Measurements from ENCODE around the gene CHID1. TPM values are rescaled to one million over a fixed set of nuclear protein-coding genes. Genes with fewer than 3 reads are reported as not detected.

The CHID1 gene
- total and polyA plus RNA-seq, 2 of the 4 experiments (the other 2 are of a cell fraction) = 34.2 to 121 TPM

- peak; percentile 57 for ATAC-seq (ENCODE audit: low read depth)
- H2BK5ac ChIP-seq (ENCODE audit: low read depth, low read length, poor library complexity, severe bottlenecking) = no peak overlapping the region
These were observed 61.3 kb downstream of the CHID1 start for GRCh38 chr11:849104-849824.

More at GRCh38 chr11:849104-849824, 61.3 kb downstream of the CHID1 start:
- Histone ChIP-seq H3K4ac (ENCODE audit: low read depth, low read length) (peak overlapping the region; percentile 56; the same call in 1 of the 2 replicates), H4K20me1 (ENCODE audit: insufficient read depth, low read length) (peaks cover 52% of the 10 kb centered on the region), H3K27me3 (ENCODE audit: control insufficient read depth, insufficient read depth, low read length) (no peaks in the 10 kb centered on the region), H4K91ac (ENCODE audit: insufficient read depth, low read depth, low read length) (no peak overlapping the region), H3K79me1 (ENCODE audit: low read depth in 1 of 2, low read length in 2 of 2) (peaks cover 23 to 86% of the 10 kb centered on the region in 2 experiments), H4K8ac (ENCODE audit: low read depth in 2 of 2, low read length in 2 of 2) (peak overlapping the region in 1 of 2 experiments; percentile 27; a peak in 1 of 4 replicates), H3K18ac (ENCODE audit: low read depth, low read length) (no peak overlapping the region), H3K4me3 (ENCODE audit: insufficient read depth, low read depth, low read length) (peak overlapping the region; percentile 53), H3K9me3 (ENCODE audit: control insufficient read depth, insufficient read depth, low read length) (no peaks in the 10 kb centered on the region), H2BK15ac (ENCODE audit: low read depth, low read length) (no peak overlapping the region), H3K4me2 (ENCODE audit: low read depth, low read length) (peak overlapping the region; percentile 87), H2BK120ac (ENCODE audit: low read depth, low read length) (no peak overlapping the region), H4K5ac (ENCODE audit: low read depth, low read length) (no peak overlapping the region), H3K56ac (ENCODE audit: extremely low read depth, insufficient read depth, low read length) (no peak overlapping the region), H3K27ac (ENCODE audit: insufficient read depth, low read length) (no peak overlapping the region), H3K4me1 (ENCODE audit: control insufficient read depth, insufficient read depth, low read length) (peaks cover 38% of the 10 kb centered on the region), H3K9ac (ENCODE audit: low read depth, low read length) (peak overlapping the region; percentile 21; the same call in 1 of the 2 replicates), H2AK9ac (replicated peaks; ENCODE audit: low read depth, low read length, poor library complexity) (peak overlapping the region; percentile 91), H3K9me1 (ENCODE audit: insufficient read depth, low read length) (peaks cover 11% of the 10 kb centered on the region; the same call in 1 of the 2 replicates), H3K36me3 (ENCODE audit: control insufficient read depth, insufficient read depth, low read length) (peaks cover 2% of the 10 kb centered on the region; the same call in 1 of the 2 replicates), H2AFZ (replicated peaks; ENCODE audit: low read length, poor library complexity) (peak overlapping the region; percentile 47), H2BK20ac (ENCODE audit: low read depth, low read length) (no peak overlapping the region), H2AK5ac (ENCODE audit: low read depth, low read length) (no peak overlapping the region), H3K23ac (ENCODE audit: low read depth, low read length) (no peak overlapping the region), H3K14ac (replicated peaks; ENCODE audit: low read depth, low read length) (no peak overlapping the region)
- in situ Hi-C loops (cut with MboI; ENCODE audit: low sequenced_read_pairs) (no loop called here), dilution Hi-C loops (cut with HindIII; ENCODE audit: low sequenced_read_pairs, unreplicated experiment) (no loop called here), intact Hi-C loops (cut with micrococcal nuclease) (loop anchor here (10.0 kb wide), 1 partner anchor 206 kb away; no protein-coding TSS in a partner anchor)
- no TSS peak for BruUV-seq (replicated peaks)
- no peak for DNase-seq
- 32% methylated on average over 5 of the region's 71 CpGs; no CpG with 5 or more reads in 1 of the 2 experiments for WGBS, 2 experiments (ENCODE audit: extremely low coverage in 2 of 2, insufficient read length in 1 of 2)
- TF ChIP-seq MAFK (IDR thresholded peaks at IDR 0.05; ENCODE audit: low read depth, low read length) (no peak), MAZ (IDR thresholded peaks at IDR 0.05; ENCODE audit: borderline replicate concordance, low read depth, low read length) (0 out of 2 replicates have a peak, but pooled peaks have one; percentile 6), NFE2L2 (IDR thresholded peaks at IDR 0.05; ENCODE audit: low read depth, low read length) (no peak), BHLHE40 (IDR thresholded peaks at IDR 0.05; ENCODE audit: low read depth, low read length) (no peak)
- ChIA-PET POLR2A (ENCODE audit: unreplicated experiment) (no interaction called here), CTCF (interaction anchor here (0.8 kb wide), 1 partner anchor 10 kb away, joined by 3 read pairs; no protein-coding TSS in a partner anchor)
